K562 (cell line): ENCODE measurements around the gene GAPDHS. TPM values are rescaled to one million over a fixed set of nuclear protein-coding genes. Genes with fewer than 3 reads are reported as not detected.

ENCODE experiments used
- ATAC-seq: fragments of 200-7000 bp; cut with Tn5 transposase; 3 replicates; pipeline ENCODE4 v1.9.1; 2020; ENCODE audit warnings: moderate library complexity
- BruUV-seq: library from RNA; stranded (reverse); fragments of 400-500 nt; replicated peaks from 2 replicates; lab custom pipeline; 2021; lab: Mats Ljungman, UMichigan
- CTCF ChIA-PET: fragments of 300-600 bp; formaldehyde crosslinking; extraction: SDS; loops from one replicate; lab custom pipeline; 2021; ENCODE audit warnings: low intra/inter-chr PET ratio; lab: Yijun Ruan, JAX
- POLR2A ChIA-PET: fragments of 300-600, 350-650 bp; sonication (Branson Sonifier 250); formaldehyde crosslinking; extraction: SDS; loops from one replicate; lab custom pipeline; 2021; ENCODE audit warnings: antibody characterized with exemption, inconsistent platforms; lab: Yijun Ruan, JAX
- DNase-seq, 4 experiments: peaks; one replicate each; pipeline versions ENCODE4 v3.0.0 to v3.0.0-alpha.2; 2011 to 2018; ENCODE audit warnings: low spot score in 3 of 4, mixed read lengths in 3 of 4; ENCODE audit errors: extremely low read depth in 1 of 4
- FAIRE-seq: peaks from 2 replicates; lab custom pipeline; 2011; peaks lifted over from hg19 to GRCh38; lab: Jason Lieb, UNC
- H2AFZ ChIP-seq: 2 replicates; pipeline ENCODE4 v1.6.0; 2011; ENCODE audit warnings: low read depth, low read length, control low read depth, inconsistent platforms
- H3K27ac ChIP-seq: fragments of 200-600 bp; 3 replicates; pipeline ENCODE4 v1.8.0; 2011; ENCODE audit warnings: low read depth, mild to moderate bottlenecking, control low read depth, inconsistent platforms, low read length, moderate library complexity, mixed read lengths; ENCODE audit errors: extremely low read depth
- H3K27me3 ChIP-seq, 2 experiments: fragments of 300-600 bp in 1 of 2; 2 replicates in 1 of 2; 3 replicates in 1 of 2; pipeline versions ENCODE4 v1.6.0 to v1.8.0; 2011; ENCODE audit warnings: inconsistent platforms in 2 of 2, low read length in 2 of 2, mild to moderate bottlenecking in 1 of 2, mixed read lengths in 1 of 2, moderate library complexity in 1 of 2; ENCODE audit not compliant: control insufficient read depth in 2 of 2, insufficient read depth in 2 of 2
- H3K36me3 ChIP-seq: fragments of 300-600 bp; 3 replicates; pipeline ENCODE4 v1.8.0; 2011; ENCODE audit warnings: mild to moderate bottlenecking, low read length, inconsistent platforms; ENCODE audit not compliant: control insufficient read depth, insufficient read depth
- H3K4me1 ChIP-seq, 2 experiments: fragments of 200-600 bp in 1 of 2; replicated peaks in 1 of 2; 2 replicates in 1 of 2; 3 replicates in 1 of 2; pipeline versions ENCODE4 v1.5.1 to v1.8.0; 2011; ENCODE audit warnings: inconsistent platforms in 2 of 2, low read length in 2 of 2, mild to moderate bottlenecking in 1 of 2, mixed read lengths in 1 of 2, moderate library complexity in 1 of 2; ENCODE audit not compliant: control insufficient read depth in 2 of 2, insufficient read depth in 2 of 2
- H3K4me2 ChIP-seq: 2 replicates; pipeline ENCODE4 v1.6.1; 2011; ENCODE audit warnings: low read length, control low read depth, inconsistent platforms, mixed read lengths; ENCODE audit not compliant: insufficient read depth
- H3K4me3 ChIP-seq: fragments of 200-600 bp; sonication (generic), shearing (Covaris generic); 2 replicates; pipeline ENCODE4 v1.5.1; 2016; ENCODE audit warnings: control low read depth, inconsistent platforms
- H3K79me2 ChIP-seq: fragments of 200-600 bp; 3 replicates; pipeline ENCODE4 v1.8.0; 2011; ENCODE audit warnings: low read length, inconsistent platforms; ENCODE audit not compliant: control insufficient read depth, insufficient read depth
- H3K9ac ChIP-seq, 2 experiments: 2 replicates each; pipeline versions ENCODE4 v1.6.0 to v1.6.1; 2011; ENCODE audit warnings: low read depth in 2 of 2, low read length in 2 of 2, control low read depth in 1 of 2, inconsistent platforms in 1 of 2, mild to moderate bottlenecking in 1 of 2, mixed read lengths in 1 of 2; ENCODE audit not compliant: insufficient read depth in 1 of 2
- H3K9me1 ChIP-seq: one replicate; pipeline ENCODE4 v1.6.0; 2011; ENCODE audit warnings: inconsistent platforms, mild to moderate bottlenecking, low read length, moderate library complexity; ENCODE audit not compliant: control insufficient read depth, insufficient read depth
- H3K9me3 ChIP-seq: replicated peaks from 2 replicates; pipeline ENCODE4 v1.5.1; 2011; ENCODE audit warnings: low read depth, low read length, inconsistent platforms; ENCODE audit not compliant: control insufficient read depth, insufficient read depth
- H4K20me1 ChIP-seq: replicated peaks from 2 replicates; pipeline ENCODE4 v1.6.1; 2011; ENCODE audit warnings: low read length, inconsistent platforms, mixed read lengths; ENCODE audit not compliant: control insufficient read depth, insufficient read depth
- ASH1L ChIP-seq: fragments of 450-650 bp; IDR thresholded peaks from 2 replicates; pipeline ENCODE4 v1.6.1; 2018; ENCODE audit warnings: borderline replicate concordance, mild to moderate bottlenecking, low read depth; ENCODE audit not compliant: partially characterized antibody
- NR3C1 ChIP-seq: sonication (generic); formaldehyde crosslinking; IDR thresholded peaks from 2 replicates; pipeline ENCODE4 v1.8.1; 2022; ENCODE audit warnings: missing genetic modification reagents
- XRCC5 ChIP-seq: fragments of 200-400 bp; formaldehyde crosslinking; IDR thresholded peaks from 2 replicates; pipeline ENCODE4 v1.6.1; 2017; ENCODE audit warnings: low read depth, mild to moderate bottlenecking, low read length
- WGBS: fragments of 100-300 bp; shearing (Covaris generic); methylation state at CpG from one replicate; pipeline ENCODE4 v1.1.6; 2016; ENCODE audit warnings: low coverage, mixed read lengths; ENCODE audit not compliant: insufficient coverage; ENCODE audit errors: missing lambda C conversion rate; 5-methylcytosine and 5-hydroxymethylcytosine counted together
- in situ Hi-C: fragments of 300-500 bp; cut with MboI; formaldehyde crosslinking; loops from 4 replicates; pipeline ENCODE4 v1.15.0; 2018; ENCODE audit warnings: inconsistent platforms, mixed read lengths
- intact Hi-C: fragments of 100-400 bp; cut with micrococcal nuclease; formaldehyde crosslinking; loops from 2 replicates; pipeline ENCODE4 v1.14.2; 2022
- polyA plus RNA-seq, 8 experiments: library from polyadenylated mRNA; depleted of rRNA in 4 of 8; stranded (reverse) in 5 of 8; unstranded in 3 of 8; fragments of >200 nt; fragmentation: Nextera tagmentation in 2 of 8; fragmentation: Illumina TruSeq in 1 of 8; extraction: Ambion mirVana in 2 of 8; extraction: Trizol in 1 of 8; gene quantifications; 2 replicates each; pipeline versions ENCODE4 v1.2.1 to v1.2.3, GENCODE V29; 2011 to 2014; ENCODE audit warnings: inconsistent platforms in 1 of 8, missing spikeins in 1 of 8
- total RNA-seq, 7 experiments: library from RNA; depleted of rRNA in 6 of 7; stranded (reverse); fragments of >200 nt in 6 of 7; fragmentation: Illumina TruSeq in 2 of 7; extraction: Trizol in 2 of 7; gene quantifications; 2 replicates each; pipeline versions ENCODE4 v1.2.1 to v1.2.3, GENCODE V29; 2011 to 2021; ENCODE audit warnings: low replicate concordance in 1 of 7
- TF ChIP-seq, protein P1 (sequence below), 3 experiments: fragments of 200-800 bp in 1 of 3; sonication (Bioruptor generic) in 1 of 3; sonication (generic) in 1 of 3; formaldehyde crosslinking in 1 of 3; IDR thresholded peaks; 2 replicates each; pipeline versions ENCODE4 v1.6.1 to v1.8.0; 2016 to 2022; ENCODE audit warnings: mild to moderate bottlenecking in 2 of 3, missing compliant biosample characterization in 2 of 3, missing genetic modification characterization in 2 of 3, missing genetic modification reagents in 1 of 3
- TF ChIP-seq, protein P2 (sequence below): fragments of 450-650 bp; IDR thresholded peaks from 2 replicates; pipeline ENCODE4 v1.6.1; 2017; ENCODE audit warnings: antibody characterized with exemption, mild to moderate bottlenecking

The GAPDHS gene
- total and polyA plus RNA-seq, 9 of the 15 experiments (the other 6 are each of a cell fraction or from before 2014, with no cell fraction given): 0.08 to 0.12 TPM; not detected in 7

DNA sequence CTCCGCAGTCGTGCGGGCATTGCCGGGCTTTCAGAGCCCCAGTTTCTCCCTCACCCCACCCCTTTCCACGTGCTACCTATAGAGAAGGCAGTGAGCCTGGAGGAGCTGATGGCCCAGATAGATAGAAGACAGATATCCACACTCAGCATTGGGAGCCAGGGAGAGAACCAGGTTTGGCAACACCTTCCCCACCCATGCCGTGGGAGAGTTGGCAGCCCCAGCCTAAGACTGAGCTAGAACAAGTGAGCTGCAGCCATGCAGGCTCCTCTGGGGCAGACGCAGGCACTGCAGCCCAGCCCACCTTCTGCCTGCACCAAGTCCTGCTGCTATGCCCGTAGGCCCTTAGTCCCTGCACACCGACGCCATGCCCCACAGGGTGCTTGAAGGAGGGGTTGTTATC is 32.6 kb upstream of the GAPDHS start:
- no peaks in the 10 kb centered on the region for H3K9me3 ChIP-seq
- H3K4me3 ChIP-seq: no peak overlapping the region
- H3K27ac ChIP-seq: no peak overlapping the region
- intact Hi-C loops: no loop called here
- DNase-seq (no peak), FAIRE-seq (no peak), ATAC-seq (no peak)
- no peak overlapping the region for H3K4me2 ChIP-seq
- H4K20me1 ChIP-seq: 0 out of 2 replicates have a peak, but pooled peaks cover 12% of the 10 kb centered on the region
- ChIA-PET POLR2A (no interaction called here), CTCF (no interaction called here)
- H3K4me1 ChIP-seq: peaks cover 7 to 25% of the 10 kb centered on the region in 2 experiments; a peak in 4 of 5 replicates
- H3K79me2 ChIP-seq: no peaks in the 10 kb centered on the region
- BruUV-seq: no TSS peak
- no peak overlapping the region for H3K9ac ChIP-seq
- in situ Hi-C loops: no loop called here
- WGBS: 29% methylated on average over 10 of the region's 10 CpGs
- H3K27me3 ChIP-seq: peaks cover 28 to 80% of the 10 kb centered on the region in 2 experiments
- TF ChIP-seq, protein P1, sequence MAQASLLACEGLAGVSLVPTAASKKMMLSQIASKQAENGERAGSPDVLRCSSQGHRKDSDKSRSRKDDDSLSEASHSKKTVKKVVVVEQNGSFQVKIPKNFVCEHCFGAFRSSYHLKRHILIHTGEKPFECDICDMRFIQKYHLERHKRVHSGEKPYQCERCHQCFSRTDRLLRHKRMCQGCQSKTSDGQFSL (CRISPR knock-in tag; IDR thresholded peaks at IDR 0.05): no peak
- TF ChIP-seq, protein P1 (tag; IDR thresholded peaks at IDR 0.05): no peak
- TF ChIP-seq, protein P2, sequence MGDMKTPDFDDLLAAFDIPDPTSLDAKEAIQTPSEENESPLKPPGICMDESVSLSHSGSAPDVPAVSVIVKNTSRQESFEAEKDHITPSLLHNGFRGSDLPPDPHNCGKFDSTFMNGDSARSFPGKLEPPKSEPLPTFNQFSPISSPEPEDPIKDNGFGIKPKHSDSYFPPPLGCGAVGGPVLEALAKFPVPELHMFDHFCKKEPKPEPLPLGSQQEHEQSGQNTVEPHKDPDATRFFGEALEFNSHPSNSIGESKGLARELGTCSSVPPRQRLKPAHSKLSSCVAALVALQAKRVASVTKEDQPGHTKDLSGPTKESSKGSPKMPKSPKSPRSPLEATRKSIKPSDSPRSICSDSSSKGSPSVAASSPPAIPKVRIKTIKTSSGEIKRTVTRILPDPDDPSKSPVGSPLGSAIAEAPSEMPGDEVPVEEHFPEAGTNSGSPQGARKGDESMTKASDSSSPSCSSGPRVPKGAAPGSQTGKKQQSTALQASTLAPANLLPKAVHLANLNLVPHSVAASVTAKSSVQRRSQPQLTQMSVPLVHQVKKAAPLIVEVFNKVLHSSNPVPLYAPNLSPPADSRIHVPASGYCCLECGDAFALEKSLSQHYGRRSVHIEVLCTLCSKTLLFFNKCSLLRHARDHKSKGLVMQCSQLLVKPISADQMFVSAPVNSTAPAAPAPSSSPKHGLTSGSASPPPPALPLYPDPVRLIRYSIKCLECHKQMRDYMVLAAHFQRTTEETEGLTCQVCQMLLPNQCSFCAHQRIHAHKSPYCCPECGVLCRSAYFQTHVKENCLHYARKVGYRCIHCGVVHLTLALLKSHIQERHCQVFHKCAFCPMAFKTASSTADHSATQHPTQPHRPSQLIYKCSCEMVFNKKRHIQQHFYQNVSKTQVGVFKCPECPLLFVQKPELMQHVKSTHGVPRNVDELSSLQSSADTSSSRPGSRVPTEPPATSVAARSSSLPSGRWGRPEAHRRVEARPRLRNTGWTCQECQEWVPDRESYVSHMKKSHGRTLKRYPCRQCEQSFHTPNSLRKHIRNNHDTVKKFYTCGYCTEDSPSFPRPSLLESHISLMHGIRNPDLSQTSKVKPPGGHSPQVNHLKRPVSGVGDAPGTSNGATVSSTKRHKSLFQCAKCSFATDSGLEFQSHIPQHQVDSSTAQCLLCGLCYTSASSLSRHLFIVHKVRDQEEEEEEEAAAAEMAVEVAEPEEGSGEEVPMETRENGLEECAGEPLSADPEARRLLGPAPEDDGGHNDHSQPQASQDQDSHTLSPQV: no peak
- TF ChIP-seq XRCC5 (no peak), NR3C1 (CRISPR knock-in tag) (no peak), ASH1L (no peak)
- H3K9me1 ChIP-seq: no peaks in the 10 kb centered on the region
- no peak overlapping the region for H2AFZ ChIP-seq
- no peaks in the 10 kb centered on the region for H3K36me3 ChIP-seq
